ACHN (cell line): ENCODE data around the gene PPFIA4.
"Not testable (repeated sequence)": the region's sequence is repeated elsewhere in the genome, so short reads cannot be mapped to it uniquely, and the experiment has no call there.

ENCODE experiments used
- DNase-seq: peaks from one replicate; pipeline ENCODE4 v3.0.0-alpha.2; 2015
- in situ Hi-C: cut with HindIII; loops from 2 replicates; pipeline ENCODE4 v1.10.0; 2017; ENCODE audit warnings: low sequenced_read_pairs, low pct_ligation_motif_present, low pct_unique_long_range_greater_than_20kb

Gene PPFIA4

DNA sequence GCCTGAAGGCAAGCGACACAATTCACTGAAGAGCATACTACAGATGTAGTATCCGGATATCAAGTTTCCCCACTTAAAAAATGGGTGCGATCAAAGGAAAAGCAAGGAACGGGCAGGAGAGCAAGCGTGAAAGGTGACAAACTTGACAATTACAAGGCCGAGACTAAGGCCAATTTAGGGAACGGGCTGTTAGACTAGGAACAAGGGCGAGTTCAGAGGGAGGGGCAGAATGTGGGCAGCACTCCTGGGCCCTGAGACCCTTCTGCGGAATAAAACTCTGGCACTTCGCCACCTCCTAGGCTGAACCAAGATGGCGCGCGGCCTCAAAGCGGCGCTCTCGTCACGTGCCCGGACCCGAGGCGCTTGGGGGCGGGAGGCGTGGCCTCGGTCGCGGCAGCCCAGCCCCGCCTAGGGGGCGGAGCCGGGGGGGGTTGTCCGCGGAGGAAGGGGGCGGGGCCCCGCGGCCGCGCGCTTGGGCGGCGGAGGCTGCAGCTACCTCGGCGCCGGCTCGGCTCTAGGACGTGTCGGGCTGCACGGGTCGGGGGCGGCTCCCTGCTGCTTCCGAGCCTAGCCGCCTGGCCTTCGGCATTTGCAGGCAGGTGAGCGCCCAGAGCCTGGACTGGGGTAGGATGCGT, at the start of gene PPFIA4:
TSS of gene PPFIA4 (plus strand) at position 461 of the 635 bp plus-strand sequence. CDS start 12,518 bp downstream, outside the sequence.
- in situ Hi-C loops: loop anchor here (25.0 kb wide), 1 partner anchor 186 kb away; no protein-coding TSS in a partner anchor
- DNase-seq: peak; percentile 88

DNA sequence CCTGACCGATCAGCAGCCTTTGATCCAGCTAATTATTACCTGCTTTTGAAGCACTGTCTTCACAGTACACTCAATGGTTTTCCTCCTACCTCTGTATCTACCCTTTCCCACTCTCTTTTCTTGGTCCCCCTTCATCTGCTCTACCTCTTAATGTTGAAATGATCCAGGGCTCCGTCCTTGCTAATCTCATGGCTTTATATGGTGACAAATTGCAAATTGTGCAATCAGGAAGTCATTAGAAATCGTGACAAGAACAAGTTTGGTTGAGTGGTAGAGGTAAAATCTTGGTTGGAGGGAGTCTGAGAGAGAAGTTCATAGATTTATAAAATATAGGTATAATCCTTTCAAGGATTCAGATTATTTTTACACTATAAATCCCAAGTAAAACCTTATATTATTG, 49.7 kb upstream of the PPFIA4 start:
- no peak for DNase-seq
- in situ Hi-C loops: no loop called here

DNA sequence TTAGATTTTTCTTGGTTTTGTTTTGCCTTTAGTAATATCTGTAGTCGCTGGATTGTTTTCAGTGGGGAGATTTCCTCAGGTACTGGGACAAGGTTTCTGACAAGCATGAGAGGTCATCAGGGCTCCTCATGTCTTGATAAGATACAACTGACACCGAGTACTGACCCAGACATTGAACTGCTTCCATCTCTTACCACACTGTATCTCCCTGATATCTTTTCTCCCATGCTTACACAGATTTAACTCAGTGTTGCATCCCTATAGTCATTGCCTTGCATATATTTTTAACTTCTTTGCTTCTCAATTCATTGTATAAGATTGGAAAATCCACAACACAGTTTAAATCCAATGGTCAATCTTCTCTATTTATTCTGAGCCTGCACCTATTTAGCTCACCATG, 46.8 kb upstream of the PPFIA4 start:
- DNase-seq: no peak
- in situ Hi-C loops: no loop called here

DNA sequence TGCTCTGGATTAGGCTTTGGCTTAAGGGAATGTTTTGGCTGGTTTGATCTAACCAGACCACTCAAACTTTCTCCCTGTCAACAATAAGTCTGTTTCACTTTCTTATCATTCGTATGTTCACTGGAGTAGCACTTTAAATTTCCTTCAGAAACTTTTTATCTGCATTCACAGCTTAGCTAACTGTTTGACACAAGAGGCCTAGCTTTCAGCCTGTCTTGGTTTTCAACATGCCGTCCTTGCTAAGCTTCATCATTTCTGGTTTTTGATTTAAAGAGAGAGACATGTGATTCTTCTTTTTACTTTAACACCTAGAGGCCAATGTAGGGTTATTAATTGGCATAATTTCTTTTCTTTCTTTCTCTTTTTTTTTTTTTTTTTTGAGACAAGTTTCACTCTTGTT, 44.4 kb upstream of the PPFIA4 start:
- in situ Hi-C loops: no loop called here
- no peak for DNase-seq

DNA sequence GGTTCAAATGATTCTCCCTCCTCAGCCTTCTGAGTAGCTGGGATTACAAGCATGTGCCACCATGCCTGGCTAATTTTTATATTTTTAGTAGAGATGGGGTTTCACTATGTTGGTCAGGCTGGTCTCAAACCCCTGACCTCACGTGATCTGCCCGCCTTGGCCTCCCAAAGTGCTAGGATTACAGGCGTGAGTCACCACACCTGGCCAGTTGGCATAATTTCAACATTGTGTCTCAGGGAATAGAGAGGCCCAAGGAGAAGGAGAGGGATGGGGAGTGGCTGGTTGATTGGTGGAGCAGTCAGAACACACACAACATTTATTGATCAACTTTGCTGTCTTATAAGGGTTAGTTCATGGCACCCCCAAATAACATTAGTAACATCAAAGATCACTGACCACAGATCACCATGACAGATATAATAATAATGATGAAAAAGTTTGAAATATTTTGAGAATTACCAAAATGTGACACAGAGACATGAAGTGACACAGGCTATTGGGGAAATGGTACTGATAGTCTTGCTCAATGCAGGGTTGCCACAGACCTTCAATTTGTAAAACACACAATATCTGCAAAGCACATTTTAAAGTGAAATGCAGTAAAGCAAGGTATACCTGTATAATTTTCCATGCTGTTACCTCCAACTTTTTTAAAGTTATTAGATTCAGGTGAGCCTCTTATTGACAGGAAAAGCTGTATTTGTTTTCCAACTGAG, 43.4 kb upstream of the PPFIA4 start:
- in situ Hi-C loops: no loop called here
- DNase-seq: no peak

DNA sequence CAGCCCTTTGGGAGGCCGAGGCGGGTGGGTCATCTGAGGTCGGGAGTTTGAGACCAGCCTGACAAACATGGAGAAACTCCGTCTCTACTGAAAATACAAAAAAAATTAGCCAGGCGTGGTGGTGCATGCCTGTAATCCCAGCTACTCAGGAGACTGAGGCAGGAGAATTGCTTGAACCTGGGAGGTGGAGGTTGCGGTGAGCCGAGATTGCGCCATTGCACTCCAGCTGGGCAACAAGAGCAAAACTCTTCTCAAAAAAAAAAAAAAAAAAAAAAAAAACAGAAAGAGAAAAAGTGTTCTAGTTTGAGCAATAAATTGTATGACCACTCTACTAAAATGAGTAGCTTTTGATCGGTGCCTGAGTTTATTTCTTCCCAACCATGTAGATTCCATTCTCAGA, 40.2 kb upstream of the PPFIA4 start:
- DNase-seq, in situ Hi-C loops: not testable (repeated sequence)

DNA sequence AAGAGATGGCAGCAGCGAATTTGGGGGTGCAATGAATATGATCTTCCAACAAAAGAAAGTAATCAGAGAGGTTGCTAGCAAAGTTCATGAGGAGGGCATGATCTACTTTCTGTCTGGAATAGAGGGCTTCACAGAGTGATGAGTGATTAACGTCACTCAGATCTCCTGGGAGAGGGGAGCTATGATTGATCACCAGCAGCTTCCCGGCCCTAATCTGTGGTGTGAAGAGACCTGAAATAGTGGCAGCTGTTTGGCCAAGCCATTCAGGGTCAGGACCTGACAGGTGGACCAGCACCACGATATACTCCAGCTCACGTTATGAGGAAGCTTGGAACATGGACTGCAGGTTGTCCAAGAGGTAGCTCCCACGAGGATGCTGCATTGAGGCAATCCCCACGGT, 39.0 kb upstream of the PPFIA4 start:
- DNase-seq: no peak
- in situ Hi-C loops: no loop called here

DNA sequence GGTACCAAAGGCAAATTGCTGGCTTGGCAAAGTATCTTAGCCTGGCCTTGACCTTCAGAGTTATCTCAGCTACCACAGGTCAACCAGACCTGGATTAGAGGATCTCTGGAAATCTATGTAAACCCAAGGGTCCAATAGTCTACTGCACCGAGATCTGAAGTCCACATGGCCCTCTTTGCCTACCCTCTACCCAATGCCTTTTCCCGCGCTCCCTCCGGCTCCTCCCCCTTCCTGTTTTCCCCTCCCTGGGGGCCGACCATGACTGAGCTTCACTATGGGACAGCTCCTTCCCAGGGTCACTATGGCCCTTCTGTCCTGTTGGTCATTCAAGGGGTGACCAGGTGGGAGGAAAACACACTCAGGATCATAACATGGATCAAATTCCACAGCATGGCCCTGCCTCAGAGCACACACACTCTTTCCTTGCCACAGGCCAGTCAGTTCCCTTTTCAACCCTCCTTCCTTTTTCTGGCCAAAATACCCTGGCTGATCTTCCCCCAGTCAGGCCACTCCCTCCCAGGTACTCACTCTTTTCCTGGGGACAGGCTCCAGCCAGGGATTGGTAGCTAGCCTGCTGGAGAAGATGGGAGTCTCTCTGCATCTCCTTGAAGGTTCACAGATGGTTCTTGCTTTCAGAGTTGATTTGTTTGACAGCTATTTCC, 38.2 kb upstream of the PPFIA4 start:
- DNase-seq: no peak
- in situ Hi-C loops: no loop called here

DNA sequence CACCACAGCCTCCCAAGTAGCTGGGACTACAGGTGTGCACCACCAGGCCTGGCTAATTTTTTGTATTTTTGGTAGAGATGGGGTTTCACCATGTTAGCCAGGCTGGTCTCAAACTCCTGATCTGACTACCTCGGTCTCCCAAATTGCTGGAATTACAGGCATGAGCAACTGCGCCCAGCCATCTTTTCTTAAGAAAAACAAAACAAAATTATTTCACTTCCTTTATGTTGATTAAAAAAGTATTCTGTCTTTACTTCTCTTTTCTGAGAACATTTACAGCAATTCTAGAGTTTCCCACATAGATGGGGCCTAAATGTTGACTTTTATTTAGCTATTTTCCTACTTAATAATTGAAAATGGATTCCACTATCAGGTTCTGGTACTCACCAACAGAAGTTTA, 36.4 kb upstream of the PPFIA4 start:
- in situ Hi-C loops: no loop called here
- no peak for DNase-seq

DNA sequence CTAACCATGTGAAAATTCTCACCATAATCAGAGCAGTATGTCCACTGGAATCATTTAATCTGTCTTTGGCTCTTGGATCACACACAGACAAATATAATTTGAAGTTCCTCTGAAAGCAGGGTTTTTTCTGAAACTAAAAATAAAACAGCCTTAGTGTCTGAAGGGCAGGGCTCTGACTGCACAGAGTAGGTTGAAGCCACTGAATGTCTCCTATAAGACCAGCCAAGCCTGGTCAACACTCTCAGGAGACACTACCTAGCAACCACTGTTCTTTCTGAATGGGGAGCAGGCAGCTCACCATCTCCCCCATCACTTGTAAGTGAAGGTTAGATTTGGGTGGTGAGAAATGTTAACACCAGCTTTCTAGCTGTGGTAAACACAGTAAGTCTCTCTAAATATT, 35.2 kb upstream of the PPFIA4 start:
- DNase-seq: no peak
- in situ Hi-C loops: no loop called here

DNA sequence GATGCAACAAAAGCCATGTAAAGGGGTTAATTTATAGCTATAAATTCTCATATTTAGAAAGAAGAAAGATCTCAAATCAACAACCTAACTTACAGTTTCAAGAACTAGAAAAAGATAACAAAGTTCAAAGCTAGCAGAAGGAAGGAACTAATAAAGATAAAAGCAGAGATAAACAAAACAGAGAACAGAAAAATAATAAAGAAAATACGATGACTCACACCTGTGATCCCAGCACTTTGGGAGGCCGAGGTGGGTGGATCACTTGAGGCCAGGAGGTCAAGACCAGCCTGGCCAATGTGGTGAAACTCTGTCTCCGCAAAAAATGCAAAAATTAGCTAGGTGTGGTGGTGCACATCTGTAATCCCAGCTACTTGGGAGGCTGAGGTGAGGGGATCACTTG, 31.5 kb upstream of the PPFIA4 start:
- in situ Hi-C loops: no loop called here
- DNase-seq: no peak

DNA sequence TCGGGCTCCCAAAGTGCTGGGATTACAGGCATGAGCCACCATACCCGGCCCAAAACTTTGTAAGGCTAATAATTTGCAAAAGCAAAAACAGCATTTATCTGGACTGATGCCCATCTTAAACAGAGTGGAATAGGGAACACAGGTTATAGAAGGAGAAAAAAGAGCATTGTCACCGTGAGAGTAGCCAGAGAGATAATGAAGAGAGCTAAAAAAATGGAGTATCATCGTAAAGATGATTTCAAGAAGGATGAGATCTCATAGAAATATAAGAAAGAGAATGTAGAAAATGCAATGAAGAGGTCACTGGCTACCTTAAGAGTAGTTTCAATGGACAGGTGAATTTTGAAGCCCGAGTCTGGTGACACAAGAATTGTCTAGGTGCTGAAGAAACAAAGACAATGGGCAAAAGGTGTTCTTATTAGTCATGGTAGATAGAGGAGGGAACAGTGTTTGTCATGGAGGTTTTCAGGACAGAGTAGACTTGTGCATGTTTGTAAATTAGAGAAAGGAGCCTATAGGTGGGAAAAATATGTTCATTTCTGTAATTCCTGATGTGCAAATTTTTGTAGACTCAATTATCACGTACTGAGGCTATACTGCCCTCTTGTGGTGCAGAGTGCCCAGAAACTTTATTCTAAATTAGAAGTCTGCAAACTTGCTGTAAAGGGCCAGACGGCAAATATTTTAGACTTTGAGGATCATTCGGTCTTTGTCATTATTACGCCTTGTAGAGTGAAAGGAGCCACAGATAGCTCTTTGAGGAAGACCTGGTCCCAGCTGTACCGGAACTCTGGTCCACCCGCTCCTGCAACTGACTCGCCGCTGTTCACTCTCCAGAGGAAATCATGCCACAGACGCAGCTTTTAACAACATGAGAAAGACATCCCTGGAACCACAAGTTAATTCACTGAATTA, 27.2 kb upstream of the PPFIA4 start:
- peak; percentile 66 for DNase-seq
- in situ Hi-C loops: no loop called here

DNA sequence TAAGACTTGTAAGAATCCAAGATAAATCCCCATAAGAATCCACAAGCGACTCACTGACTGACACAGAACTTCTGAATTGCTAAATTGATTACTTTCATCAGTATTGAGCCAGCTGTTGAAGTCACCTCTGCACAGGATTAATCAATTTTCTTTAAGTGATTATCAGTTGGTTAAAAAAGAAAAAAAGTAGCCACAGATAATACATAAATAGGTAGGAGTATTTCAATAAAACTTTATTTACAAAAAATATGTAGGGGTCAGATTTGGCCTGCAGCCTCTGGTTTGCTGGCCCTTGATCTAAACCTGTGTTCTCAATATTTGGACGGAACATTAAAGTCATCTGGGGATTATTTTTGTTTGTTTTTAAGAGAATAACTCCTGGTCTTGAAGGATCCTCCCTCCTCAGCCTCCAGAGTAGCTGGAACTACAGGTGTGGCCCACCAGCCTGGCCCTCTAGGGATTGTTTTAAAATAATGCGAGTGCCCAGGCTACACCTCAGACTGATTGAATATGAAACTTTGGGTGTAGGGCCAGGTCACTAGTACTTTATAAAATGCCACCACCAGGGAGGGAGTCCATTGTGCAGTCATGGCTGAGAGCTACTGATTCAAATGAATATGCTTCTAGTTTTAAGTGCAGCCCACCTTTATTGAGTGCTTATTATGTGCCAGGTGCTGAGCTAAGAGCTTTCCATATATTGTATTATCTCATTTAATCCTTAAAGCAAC, 25.9 kb upstream of the PPFIA4 start:
- DNase-seq: no peak
- in situ Hi-C loops: no loop called here

DNA sequence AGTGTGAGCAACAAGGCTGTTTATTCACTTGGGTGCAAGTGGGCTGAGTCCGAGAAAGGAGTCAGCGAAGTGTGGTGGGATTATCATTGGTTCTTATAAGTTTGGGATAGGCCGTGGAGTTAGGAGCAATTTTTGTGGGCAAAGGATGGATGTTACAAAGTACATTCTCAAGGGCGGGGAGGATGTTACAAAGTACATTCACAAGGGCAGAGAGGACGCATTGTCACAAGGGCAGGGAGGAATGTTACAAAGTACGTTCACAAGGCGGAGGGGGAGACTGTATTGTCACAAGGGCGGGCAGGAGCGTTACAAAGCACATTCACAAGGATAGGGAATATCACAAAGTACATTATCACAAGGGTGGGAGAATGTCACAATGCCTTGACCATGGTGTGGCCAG, 24.3 kb upstream of the PPFIA4 start:
- no peak for DNase-seq
- in situ Hi-C loops: no loop called here

DNA sequence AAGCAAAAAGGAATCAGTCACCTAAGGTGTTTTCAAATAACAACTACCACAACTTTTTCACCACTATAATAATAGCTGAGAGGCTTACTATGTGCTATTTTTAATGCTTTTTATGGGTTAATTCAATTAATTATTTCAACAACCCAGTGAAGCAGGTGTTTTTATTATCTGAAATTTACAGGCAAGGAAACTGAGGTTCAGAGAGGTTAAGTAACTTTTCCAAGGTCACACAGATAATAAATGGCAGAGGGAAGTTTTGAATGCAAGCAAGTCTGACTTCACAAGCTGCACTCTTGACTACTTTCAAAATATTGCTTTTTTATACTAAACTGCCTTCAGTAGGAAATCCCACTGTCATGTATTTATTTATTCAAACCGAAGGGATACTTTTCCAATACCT, 23.3 kb upstream of the PPFIA4 start:
- DNase-seq: no peak
- in situ Hi-C loops: no loop called here

DNA sequence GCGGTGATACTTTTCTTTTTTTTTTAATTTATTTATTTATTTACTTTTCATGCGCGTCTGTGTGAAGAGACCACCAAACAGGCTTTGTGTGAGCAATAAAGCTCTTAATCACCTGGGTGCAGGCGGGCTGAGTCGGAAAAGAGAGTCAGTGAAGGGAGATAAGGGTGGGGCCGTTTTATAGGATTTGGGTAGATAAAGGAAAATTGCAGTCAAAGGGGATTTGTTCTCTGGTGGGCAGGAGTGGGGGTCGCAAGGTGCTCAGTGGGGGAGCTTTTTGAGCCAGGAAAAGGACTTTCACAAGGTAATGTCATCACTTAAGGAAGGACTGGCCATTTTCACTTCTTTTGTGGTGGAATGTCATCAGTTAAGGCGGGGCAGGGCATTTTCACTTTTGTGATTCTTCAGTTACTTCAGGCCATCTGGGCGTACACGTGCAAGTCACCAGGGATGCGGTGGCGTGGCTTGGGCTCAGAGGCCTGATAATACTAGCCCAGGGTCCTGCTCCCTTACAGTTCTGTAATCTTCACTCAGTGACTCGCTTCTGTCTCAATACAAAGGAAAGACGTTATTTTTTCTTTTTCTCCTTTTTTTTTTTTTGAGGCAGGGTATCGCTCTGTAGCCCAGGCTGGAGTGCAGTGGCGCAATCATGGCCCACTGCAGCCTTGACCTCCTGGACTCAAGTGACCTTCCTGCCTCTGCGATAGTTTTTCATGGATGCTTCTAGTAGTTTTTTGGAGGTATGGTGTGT, 20.7 kb upstream of the PPFIA4 start:
- in situ Hi-C loops, DNase-seq: not testable (repeated sequence)

DNA sequence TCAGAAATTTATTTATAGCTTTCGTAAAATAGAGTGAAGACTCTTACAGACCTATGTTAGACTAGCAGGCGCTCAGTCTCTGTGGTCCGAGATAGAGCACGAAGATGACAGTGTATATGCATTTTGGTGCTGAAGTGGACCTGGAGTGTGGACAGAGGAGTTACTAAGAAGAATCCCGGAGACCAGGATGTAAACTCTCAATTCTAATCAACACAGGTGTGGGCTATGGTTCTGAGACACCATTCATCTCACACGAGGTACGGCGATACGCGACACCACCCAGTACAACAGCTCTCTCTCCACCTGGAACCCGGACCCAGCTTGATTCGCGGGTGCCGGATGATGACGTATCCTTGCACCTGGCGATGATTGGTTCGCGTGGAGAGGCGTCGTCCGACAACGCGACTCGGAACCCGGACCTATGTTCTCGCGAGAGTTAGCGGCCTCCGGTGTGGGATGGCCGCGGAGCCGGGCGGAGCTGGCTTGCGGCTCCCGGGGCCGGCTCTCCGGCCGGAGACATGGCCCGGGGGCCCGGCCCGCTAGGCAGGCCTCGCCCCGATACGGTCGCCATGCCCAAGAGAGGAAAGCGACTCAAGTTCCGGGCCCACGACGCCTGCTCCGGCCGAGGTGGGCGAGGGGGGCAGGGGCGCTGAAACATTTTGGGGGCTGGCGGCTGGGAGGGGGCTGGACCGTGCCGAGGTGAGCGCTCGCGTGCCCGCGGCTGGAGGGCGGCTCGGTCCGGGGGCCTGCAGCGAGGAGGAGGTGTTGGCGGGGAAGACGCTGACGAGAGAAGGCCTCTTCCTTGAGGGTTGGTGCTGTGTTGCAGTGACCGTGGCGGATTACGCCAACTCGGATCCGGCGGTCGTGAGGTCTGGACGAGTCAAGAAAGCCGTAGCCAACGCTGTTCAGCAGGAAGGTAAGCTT, 19.1 kb upstream of the PPFIA4 start, which contains the start of gene TMEM183A:
TSS of gene TMEM183A (plus strand) at position 427 of the 924 bp plus-strand sequence. CDS start at position 519, 92 bp downstream.
- DNase-seq: peak; percentile 99
- in situ Hi-C loops: no loop called here
